Posterior cingulate gyrus (tissue), 11 donors: ENCODE measurements around the gene ARL15.

Source experiments
- DNase-seq, 10 donors: peaks; one replicate each; pipeline versions ENCODE4 v3.0.0 to v3.0.0-alpha.2; 2020 to 2021; ENCODE audit warnings: mixed read lengths in 3 of 10
- intact Hi-C: fragments of 100-400 bp; cut with DNase I; formaldehyde crosslinking; loops from one replicate; pipeline ENCODE4 v1.15.1; 2023

ARL15 gene

DNA sequence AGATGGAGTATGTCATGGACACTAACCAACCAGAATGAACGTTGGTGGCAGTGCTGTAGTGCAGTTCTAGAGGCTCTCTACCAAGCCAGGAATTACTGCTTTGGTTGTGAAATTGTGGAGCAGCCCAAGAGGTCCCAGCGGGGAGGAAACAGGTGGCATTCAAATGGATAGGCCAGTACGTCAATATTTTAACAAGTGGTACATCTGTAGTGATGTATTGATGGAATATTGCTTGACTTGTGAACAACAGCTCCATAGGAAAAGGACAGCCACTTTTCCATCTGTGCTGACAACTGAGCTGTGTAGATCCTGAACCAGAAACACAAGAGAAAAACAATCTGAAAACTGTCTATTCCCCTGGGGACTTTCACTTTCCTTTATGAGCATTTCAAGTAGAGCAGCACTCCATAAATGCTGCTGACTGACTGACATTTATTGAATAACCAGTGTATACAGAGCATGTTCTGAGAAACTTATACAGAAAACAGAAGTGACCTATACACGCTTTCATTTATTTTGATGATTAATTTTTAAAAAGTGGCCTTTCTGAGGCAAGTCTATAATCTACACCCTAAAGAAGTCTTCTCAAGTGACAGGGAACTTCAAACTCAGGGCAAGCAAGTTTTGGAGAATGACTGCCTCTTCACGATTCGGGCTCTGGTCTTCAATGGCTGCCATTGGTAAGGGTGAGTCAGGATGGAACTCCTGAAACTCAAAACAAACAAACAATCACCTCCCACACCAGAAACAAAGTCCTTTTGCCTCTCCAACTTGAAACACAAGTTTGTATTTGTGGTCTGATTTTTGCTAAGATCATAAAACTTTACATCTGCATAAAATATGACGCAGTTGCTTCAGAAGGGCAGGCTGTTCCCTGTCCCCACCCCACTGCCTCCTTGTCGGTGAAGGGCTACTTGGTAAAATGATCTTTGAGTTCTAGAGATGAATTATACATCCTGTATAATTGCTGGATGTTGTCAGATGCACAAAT lies 387.6 kb downstream of the ARL15 start:
- intact Hi-C loops = no loop called here
- no peak for DNase-seq

DNA sequence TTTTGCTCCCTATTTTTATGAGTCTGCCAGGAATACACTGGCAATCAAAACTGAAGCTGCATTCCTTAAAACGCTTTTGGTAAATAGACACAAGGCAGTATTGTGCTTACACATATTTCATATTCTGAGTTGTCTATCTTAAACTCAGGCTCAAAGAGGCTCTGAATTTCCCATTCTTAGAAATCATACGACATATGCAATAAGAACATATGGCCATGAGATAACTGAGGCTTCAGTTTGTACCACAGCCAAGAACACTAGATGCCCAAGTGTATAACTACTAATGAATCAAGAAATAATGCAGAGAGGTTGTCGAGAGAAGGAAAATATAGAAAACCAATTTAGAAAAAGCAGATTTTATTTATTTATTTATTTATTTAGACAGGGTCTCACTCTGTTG lies 392.5 kb downstream of the ARL15 start:
- intact Hi-C loops = no loop called here
- no peak for DNase-seq

DNA sequence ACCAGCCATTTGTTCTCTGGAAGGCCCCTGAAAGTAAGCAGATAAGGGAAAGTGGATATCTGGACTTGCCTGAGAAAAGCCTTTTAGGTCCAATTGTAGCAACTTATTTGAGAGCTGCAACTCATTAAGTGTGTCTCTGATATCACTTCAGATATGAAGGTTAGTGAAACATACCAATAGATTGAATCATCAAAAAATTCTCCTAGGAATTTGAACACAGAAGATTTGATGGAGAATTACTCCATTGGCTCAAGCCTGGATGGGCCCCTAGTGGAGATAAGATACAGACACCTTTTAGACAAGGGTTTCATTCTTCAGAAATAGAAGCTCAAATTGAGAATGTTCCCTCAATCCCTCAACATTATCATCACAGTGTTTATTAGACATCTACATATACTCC lies 393.3 kb downstream of the ARL15 start:
- intact Hi-C loops = no loop called here
- DNase-seq = no peak

DNA sequence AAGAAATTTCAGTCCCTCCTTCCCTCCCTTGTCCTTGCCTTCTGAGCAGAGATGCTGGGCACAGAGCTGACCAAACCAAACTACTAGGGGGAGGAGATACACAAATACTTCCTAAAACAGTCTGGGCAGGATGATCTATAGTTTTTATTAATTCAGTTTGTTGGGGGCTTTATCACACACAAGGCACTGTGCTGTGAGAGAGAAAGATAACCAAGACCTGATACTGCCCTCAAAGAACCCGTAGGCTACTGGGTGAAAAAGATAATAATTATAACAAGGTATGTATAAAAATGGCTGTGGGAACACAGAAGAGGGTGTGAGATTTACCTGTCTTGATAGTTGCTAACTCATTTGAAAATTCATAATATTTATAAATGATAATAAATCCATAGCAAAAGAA lies 395.3 kb downstream of the ARL15 start:
- DNase-seq = no peak
- intact Hi-C loops = no loop called here

GRCh38 chr5:53913941-53914340 lies 396.4 kb downstream of the ARL15 start:
- intact Hi-C loops = no loop called here

DNA sequence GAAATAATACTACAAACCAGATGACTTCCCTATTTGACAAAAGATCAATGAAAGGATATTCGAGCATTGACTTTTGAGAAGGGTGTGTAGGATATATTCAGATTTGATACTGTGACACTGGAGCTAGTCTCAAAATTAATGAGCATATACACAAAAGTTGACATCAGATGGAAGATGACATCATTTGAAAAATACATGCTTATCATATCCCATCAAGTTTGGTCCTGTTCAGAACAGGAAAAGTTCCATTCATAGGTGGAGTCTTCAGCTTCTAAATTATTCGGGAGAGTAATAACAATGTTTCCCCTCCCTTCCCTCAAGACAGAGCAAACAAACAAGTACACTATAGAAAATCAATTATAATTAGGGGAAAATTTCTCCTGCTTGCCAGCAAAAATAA lies 401.6 kb downstream of the ARL15 start:
- intact Hi-C loops = no loop called here
- DNase-seq = no peak

More at GRCh38 chr5:53913941-53914340, 396.4 kb downstream of the ARL15 start:
- DNase-seq = no peak

- intact Hi-C loops = no loop called here
Observed at GRCh38 chr5:53907827-53908226, 402.5 kb downstream of the ARL15 start.

DNA sequence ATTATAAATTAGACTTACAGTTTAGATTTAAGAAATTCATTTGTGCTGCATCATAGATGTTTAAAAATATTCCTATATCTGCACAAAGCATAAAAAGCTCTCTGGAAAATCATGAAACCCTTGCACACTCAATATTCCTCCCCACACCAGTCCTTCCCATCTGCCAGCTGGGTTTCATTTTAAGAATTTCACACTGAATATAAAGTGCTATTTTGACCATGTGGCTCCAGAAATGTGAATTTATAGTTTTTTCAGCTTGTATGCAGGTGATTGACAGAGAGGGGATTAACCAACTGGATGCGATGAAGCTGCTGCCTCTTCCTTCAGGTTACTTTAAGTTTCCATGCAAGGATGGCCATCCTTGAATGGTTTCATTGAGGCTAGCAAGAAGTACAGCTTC lies 403.6 kb downstream of the ARL15 start:
- intact Hi-C loops = no loop called here
- DNase-seq = no peak

More at GRCh38 chr5:53907827-53908226, 402.5 kb downstream of the ARL15 start:
- no peak for DNase-seq

GRCh38 chr5:53902296-53902907 lies 408.0 kb downstream of the ARL15 start:
- intact Hi-C loops = no loop called here

GRCh38 chr5:53900677-53901076 lies 409.7 kb downstream of the ARL15 start:
- DNase-seq = no peak
- intact Hi-C loops = no loop called here

More at GRCh38 chr5:53902296-53902907, 408.0 kb downstream of the ARL15 start:
- DNase-seq = no peak

- no peak for DNase-seq
- intact Hi-C loops = no loop called here
Observed at GRCh38 chr5:53895091-53895683, 415.2 kb downstream of the ARL15 start.

- intact Hi-C loops = no loop called here
Observed at GRCh38 chr5:53893626-53894025, 416.7 kb downstream of the ARL15 start.

DNA sequence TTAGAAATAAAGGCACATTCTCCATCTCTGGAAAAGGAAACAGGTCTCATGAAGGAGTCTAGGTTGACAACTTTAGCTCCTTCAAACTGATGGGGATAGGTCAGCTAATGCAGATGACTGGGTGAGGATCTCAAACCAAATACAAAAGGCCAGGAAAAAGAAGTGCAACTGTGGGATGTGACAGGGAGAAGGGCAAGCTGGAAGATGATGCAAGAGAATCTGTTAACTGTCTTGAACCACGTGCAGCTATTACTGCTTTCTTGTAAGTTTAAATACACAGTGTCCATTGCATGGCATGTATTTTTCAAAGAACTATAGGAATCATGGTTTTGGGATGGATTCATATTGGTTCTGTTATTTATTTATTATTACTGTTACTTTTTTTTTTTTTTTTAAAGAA lies 418.1 kb downstream of the ARL15 start:
- intact Hi-C loops = no loop called here
- no peak for DNase-seq

More at GRCh38 chr5:53893626-53894025, 416.7 kb downstream of the ARL15 start:
- DNase-seq = no peak

DNA sequence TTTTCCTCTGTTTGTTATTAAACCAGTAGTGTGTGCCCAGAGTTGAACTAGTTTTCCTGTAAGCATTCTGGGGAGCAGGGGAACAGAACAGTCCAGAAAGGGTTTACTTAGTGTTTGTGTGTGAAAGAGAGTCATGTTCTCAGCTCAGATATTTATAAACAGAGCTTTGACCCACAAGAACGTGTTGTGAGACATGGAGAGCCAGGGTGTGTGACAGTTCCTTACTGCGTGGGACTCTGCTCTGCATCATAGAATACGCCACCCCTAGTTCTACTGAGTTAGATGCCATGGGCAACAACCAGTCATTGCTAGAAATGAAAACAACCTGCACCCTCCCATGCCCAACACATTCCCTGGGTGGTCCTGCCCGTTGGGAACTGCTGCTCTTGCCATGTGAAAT lies 419.2 kb downstream of the ARL15 start:
- no peak for DNase-seq
- intact Hi-C loops = no loop called here

DNA sequence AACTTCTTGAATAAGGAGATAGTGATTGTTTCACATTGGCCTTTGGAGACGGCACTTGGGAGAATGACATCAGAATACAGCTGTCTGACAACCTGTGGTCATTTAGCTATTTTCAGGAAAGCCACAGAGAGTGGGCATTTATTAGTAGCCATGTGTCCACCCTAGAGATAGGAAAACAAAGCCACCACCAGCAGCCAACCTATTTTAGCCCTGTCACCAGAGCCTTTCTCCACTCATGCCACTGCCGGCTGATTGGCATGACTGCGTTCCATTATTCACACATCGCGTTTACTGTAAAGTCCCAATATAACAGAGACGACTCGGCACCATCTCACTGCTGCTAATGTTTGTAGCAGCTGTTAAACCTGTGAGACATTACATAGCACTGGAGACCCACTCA lies 419.9 kb downstream of the ARL15 start:
- no peak for DNase-seq
- intact Hi-C loops = no loop called here

GRCh38 chr5:53884844-53885243 lies 425.5 kb downstream of the ARL15 start:
- DNase-seq = no peak
- intact Hi-C loops = no loop called here

DNA sequence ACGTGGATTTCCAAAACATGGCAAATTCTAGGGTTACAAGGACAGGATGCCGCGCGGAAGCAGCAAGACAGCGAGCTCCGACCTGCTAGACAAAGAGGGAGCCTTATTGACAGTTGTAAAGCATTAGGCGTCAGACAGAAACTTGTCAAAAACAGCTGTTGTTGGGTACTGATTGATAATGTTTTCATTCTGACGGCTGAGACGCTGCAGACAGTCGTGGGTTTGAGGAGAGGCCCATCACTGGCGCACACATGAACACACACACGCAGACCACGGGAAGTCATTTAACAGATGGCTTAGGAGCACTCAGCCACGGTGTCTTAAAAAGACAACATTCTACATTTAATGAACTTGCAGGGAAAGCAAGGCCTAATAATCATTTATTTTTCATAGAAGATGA lies 426.0 kb downstream of the ARL15 start:
- no peak for DNase-seq
- intact Hi-C loops = no loop called here

DNA sequence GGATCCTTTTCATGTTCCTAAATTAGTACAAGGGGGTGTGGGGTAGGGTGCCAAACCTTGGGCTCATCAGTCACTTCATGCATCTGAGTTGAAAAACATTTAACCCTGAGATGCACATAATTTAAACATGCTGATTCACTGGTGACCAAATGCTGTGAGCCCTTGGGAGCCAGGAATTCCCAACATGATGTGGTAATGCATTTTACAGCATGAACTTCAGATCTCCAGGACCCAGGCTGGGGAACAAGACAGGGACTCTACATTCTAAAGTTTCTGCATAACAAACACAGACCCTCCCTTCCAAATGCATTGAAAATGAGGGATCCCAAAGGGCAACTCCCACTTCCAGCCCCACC lies 427.7 kb downstream of the ARL15 start:
- no peak for DNase-seq
- intact Hi-C loops = no loop called here

DNA sequence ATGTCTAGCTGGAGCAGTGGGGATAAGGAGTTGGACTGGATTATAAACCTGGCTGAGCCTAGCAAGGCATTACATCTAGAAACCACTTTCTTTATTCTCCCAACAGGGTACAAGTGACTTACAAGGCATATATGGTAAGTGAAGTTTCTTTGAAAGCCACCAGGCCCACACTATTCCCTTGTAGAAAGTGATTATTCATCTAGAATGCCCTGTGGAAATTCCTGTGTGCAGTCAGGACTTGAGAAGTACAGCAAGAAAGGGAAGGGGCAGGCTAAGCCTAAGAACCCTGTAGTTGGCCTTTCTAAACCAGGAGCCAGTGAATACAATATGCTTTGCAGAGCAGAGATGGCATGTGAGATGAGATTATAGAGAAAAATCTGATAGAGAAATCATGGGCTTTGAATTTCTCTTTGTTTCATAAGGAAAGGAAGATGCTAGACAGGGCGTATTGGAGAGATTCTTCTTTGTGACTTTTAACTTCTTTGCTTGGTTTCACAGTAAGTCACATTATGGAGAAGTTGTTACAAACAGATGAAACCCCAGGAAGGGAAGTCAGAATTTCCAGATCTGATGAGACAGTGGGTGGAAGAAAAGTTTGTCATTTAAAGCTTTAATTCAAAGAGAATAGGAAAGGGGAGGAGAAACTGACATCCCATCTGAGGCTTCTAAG lies 428.2 kb downstream of the ARL15 start:
- DNase-seq = no peak
- intact Hi-C loops = no loop called here

DNA sequence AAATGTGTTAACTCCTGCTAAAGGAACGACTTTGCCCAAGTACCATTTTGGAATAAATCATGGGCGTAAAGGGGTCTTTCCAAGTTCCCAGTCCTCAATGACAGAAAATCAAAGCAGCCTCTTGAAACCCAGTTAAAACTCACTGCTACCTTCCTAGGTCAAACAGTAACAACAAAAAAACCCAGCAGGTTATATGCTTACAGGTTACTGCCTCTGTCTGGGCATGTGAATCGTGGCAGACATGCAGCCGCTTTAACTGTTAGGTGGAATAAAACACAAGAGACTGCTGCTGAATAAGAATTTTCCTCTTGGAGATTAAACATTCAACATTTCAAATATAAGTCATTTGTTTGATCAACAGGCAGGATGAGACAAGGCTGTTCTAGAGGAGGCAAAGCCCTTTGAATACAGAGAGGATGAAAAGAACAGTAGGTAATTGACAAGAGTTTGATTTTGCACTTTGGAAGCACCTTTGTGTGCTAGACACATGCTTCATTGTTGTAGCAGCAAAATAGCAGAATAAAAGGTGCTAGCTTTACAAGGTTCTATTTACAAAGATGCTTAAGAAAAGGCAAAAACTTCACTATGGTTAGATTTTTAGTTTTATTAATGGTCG lies 430.6 kb downstream of the ARL15 start:
- intact Hi-C loops = no loop called here
- DNase-seq = no peak

- no peak for DNase-seq
- intact Hi-C loops = no loop called here
Observed at GRCh38 chr5:53878015-53878414, 432.4 kb downstream of the ARL15 start.
